Heart left ventricle (tissue), 16 donors: ENCODE measurements around the gene KCNQ1. TPM values are rescaled to one million over a fixed set of nuclear protein-coding genes. Genes with fewer than 3 reads are reported as not detected.

Source experiments
- ATAC-seq, 4 donors: fragments of 200-7000 bp; cut with Tn5 transposase; one replicate each; pipeline ENCODE4 v1.9.1; 2020 to 2022; ENCODE audit warnings: moderate library complexity in 4 of 4, mild to moderate bottlenecking in 3 of 4, moderate number of reproducible peaks in 1 of 4
- DNase-seq, 5 donors: peaks; one replicate each; pipeline ENCODE4 v3.0.0-alpha.2; 2020
- H3K27ac ChIP-seq, 12 donors: fragments of 200-600 bp; sonication (generic) in 4 of 12; one replicate each; pipeline versions ENCODE4 v1.5.0 to v1.8.0; 2016 to 2022; ENCODE audit warnings: mild to moderate bottlenecking in 2 of 12
- H3K27me3 ChIP-seq, 9 donors: fragments of 200-600 bp; sonication (generic) in 2 of 9; one replicate each; pipeline versions ENCODE4 v1.5.1 to v1.8.0; 2016 to 2022; ENCODE audit warnings: mild to moderate bottlenecking in 3 of 9
- H3K36me3 ChIP-seq, 9 donors: fragments of 200-600 bp; sonication (generic) in 2 of 9; one replicate each; pipeline versions ENCODE4 v1.5.0 to v1.8.0; 2018 to 2022; ENCODE audit warnings: mild to moderate bottlenecking in 2 of 9
- H3K4me1 ChIP-seq, 12 donors: fragments of 200-600 bp; sonication (generic) in 4 of 12; one replicate each; pipeline versions ENCODE4 v1.5.0 to v1.8.0; 2016 to 2022; ENCODE audit warnings: mild to moderate bottlenecking in 3 of 12
- H3K4me3 ChIP-seq, 12 donors: fragments of 200-600 bp; sonication (generic) in 4 of 12; one replicate each; pipeline versions ENCODE4 v1.5.0 to v1.8.0; 2017 to 2022; ENCODE audit warnings: mild to moderate bottlenecking in 9 of 12, moderate library complexity in 4 of 12
- H3K9me3 ChIP-seq, 12 donors: fragments of 200-600 bp; sonication (generic) in 4 of 12; one replicate each; pipeline versions ENCODE4 v1.5.0 to v1.8.0; 2016 to 2022; ENCODE audit warnings: mild to moderate bottlenecking in 1 of 12
- POLR2A ChIP-seq, 2 donors: fragments of 450-650 bp; IDR thresholded peaks; one replicate each; pipeline ENCODE4 v1.6.1; 2017; ENCODE audit warnings: antibody characterized with exemption in 2 of 2, mild to moderate bottlenecking in 2 of 2, moderate library complexity in 2 of 2
- WGBS, 4 donors: extraction: QIAGEN DNeasy Blood & Tissue Kit in 2 of 4; methylation state at CpG; one replicate each; pipeline versions ENCODE4 v1.1.5 to v1.1.7; 2013 to 2018; 5-methylcytosine and 5-hydroxymethylcytosine counted together
- intact Hi-C, 10 donors: fragments of 100-400 bp; cut with DNase I; formaldehyde crosslinking; loops; one replicate each; pipeline versions ENCODE4 v1.11.1 to v1.14.2; 2022
- polyA plus RNA-seq, 2 donors: library from polyadenylated mRNA; stranded (reverse); fragments of 200-250 nt; gene quantifications; one replicate each; pipeline ENCODE4 v1.2.3, GENCODE V29; 2013
- total RNA-seq, 9 donors: library from RNA; depleted of rRNA in 2 of 9; stranded (reverse); fragments of >200 nt in 2 of 9; fragmentation: NEBNext Ultra II Directional in 3 of 9; extraction: Animal tissue kit (Norgen Biotek cat#: 25700) in 3 of 9; gene quantifications; one replicate each; pipeline versions ENCODE4 v1.1.0 to v1.2.4, GENCODE V29; 2016 to 2023
- TF ChIP-seq, protein P1 (sequence below), 12 donors: fragments of 200-600 bp; sonication (generic) in 4 of 12; IDR thresholded peaks; one replicate each; pipeline versions ENCODE4 v1.5.0 to v1.8.0; 2018 to 2022; ENCODE audit warnings: antibody characterized with exemption in 12 of 12, mild to moderate bottlenecking in 5 of 12
- donor health status: ischemic (EF 13 %, LVEDD 7.1; RV severe dilation, severe dysfunction).
- donor health status: healthy with polysubstance abuse.
- donor health status: DM: no; HTN: yes; CAD: no.
- donor health status: DM: no; HTN: no; CAD: no.
- donor health status: ischemic (EF 25% LVEDD 6.9; RV normal size, moderate dysfunction).
- donor health status: ischemic (EF 25% LVEDD 5.7; RV mildly dilated, moderate dysfunction).
- donor health status: healthy.
- donor health status: DM: yes; HTN: yes; CAD: no.
- donor health status: ischemic (EF 35%, LVEDD 5.7; RV mildly dilated, moderate dysfunction).
- donor health status: nonischemic (EF 11% LVEDD 7.7; RV severe dilation, severe dysfunction).
- donor health status: DM: yes; HTN: yes; CAD: no.
- donor health status: PGD.
- donor health status: ischemic (EF 29% LVEDD 5.4; RV normal size, mild dysfunction).
- donor health status: nonischemic (EF 23%, LVEDD 6.1; RV moderate dilation, normal function).

The KCNQ1 gene
- total and polyA plus RNA-seq, 11 donors: 18.6 to 42.4 (median 31.4) TPM

DNA sequence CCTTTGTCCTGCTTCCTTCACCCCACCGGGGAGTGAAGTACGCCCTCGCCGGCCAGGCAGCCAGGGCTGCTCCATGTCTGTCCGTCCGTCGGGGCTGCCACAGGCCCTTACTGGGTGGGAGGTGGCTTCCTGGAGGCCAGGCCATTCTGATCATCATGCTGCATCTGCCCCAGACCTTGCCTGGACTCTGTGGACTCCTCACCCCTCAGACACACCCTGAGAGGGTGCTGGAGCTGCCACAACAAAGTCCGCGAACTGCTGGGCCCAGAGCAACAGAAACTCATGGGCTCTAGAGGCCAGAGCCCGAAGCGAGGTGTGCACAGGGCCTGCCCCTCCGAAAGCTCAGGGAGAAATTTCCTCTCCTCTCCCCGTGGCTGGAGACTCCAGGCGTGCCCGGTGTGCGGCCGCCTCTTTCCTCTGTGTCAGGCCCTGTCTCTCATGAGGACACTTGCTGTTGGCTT lies 130.8 kb downstream of the KCNQ1 start:
- ATAC-seq: no peak
- no peaks in the 10 kb centered on the region for H3K27me3 ChIP-seq
- H3K4me3 ChIP-seq: no peak overlapping the region
- intact Hi-C loops: no loop called here
- no peak for TF ChIP-seq POLR2A (IDR thresholded peaks at IDR 0.05)
- TF ChIP-seq, protein P1, sequence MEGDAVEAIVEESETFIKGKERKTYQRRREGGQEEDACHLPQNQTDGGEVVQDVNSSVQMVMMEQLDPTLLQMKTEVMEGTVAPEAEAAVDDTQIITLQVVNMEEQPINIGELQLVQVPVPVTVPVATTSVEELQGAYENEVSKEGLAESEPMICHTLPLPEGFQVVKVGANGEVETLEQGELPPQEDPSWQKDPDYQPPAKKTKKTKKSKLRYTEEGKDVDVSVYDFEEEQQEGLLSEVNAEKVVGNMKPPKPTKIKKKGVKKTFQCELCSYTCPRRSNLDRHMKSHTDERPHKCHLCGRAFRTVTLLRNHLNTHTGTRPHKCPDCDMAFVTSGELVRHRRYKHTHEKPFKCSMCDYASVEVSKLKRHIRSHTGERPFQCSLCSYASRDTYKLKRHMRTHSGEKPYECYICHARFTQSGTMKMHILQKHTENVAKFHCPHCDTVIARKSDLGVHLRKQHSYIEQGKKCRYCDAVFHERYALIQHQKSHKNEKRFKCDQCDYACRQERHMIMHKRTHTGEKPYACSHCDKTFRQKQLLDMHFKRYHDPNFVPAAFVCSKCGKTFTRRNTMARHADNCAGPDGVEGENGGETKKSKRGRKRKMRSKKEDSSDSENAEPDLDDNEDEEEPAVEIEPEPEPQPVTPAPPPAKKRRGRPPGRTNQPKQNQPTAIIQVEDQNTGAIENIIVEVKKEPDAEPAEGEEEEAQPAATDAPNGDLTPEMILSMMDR (IDR thresholded peaks at IDR 0.05): no peak
- H3K4me1 ChIP-seq: peaks cover 0 to 32% (median 0%) of the 10 kb centered on the region in 12 donors
- 90 to 96% (median 94%) methylated on average over 14 to 17 of the region's 17 CpGs for WGBS, 4 donors
- no peaks in the 10 kb centered on the region for H3K9me3 ChIP-seq
- H3K27ac ChIP-seq: no peak overlapping the region
- H3K36me3 ChIP-seq: peaks cover 0 to 15% (median 0%) of the 10 kb centered on the region in 9 donors
- peak in 4 of 5 donors; percentile 10 to 48 (median 18) for DNase-seq

DNA sequence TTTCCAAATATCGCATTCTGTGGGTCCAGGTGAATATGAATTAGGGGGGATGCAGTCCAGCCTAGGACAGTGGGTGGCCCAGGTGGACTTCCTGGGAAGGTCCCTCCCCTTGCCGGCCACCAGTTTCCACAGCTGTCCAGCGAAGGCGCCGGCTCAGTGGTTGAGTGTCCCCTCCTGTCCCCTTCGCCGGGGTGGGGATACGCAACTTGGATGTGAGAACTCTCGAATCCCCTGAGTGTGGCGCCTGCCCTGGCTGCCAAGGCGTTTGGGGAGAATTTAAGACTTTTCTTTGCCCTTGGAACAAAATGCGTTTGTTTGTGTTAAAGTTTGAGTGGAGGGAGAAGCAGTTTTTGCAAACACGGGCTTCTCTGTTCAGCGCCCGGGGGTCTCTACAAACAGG lies 131.3 kb downstream of the KCNQ1 start:
- ATAC-seq (no peak), DNase-seq (peak; percentile 7 to 52 (median 13))
- intact Hi-C loops: no loop called here
- Histone ChIP-seq H3K9me3 (no peaks in the 10 kb centered on the region), H3K27me3 (no peaks in the 10 kb centered on the region), H3K27ac (no peak overlapping the region), H3K36me3 (peaks cover 0 to 15% (median 0%) of the 10 kb centered on the region in 9 donors), H3K4me1 (peaks cover 0 to 34% (median 0%) of the 10 kb centered on the region in 12 donors), H3K4me3 (no peak overlapping the region)
- WGBS, 4 donors: 90 to 96% (median 93%) methylated on average over 14 to 15 of the region's 15 CpGs
- TF ChIP-seq POLR2A (IDR thresholded peaks at IDR 0.05): no peak
- TF ChIP-seq, protein P1 (IDR thresholded peaks at IDR 0.05): no peak

DNA sequence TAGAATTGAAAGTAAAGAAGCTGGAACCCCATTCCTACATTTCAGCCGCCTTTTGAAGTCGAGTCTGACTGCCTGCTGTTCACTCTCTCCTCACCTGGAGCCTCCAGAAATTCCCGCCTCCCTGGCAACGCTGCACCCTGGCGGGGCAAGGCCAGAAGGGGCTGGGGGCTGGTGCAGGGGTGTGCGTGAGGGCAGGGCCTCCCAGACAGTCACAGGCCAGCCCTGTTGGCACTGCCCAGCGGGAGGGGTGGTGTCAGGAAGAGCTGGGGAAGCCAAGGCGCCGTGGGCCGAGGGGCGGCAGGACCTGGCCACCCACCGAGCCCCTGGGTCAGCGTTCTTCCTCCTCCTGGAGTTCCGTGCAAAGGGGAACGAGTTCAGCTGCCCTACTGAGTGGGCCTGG lies 131.7 kb downstream of the KCNQ1 start:
- Histone ChIP-seq H3K9me3 (no peaks in the 10 kb centered on the region), H3K4me1 (peaks cover 0 to 34% (median 0%) of the 10 kb centered on the region in 12 donors), H3K36me3 (peaks cover 0 to 13% (median 0%) of the 10 kb centered on the region in 9 donors), H3K4me3 (no peak overlapping the region), H3K27ac (no peak overlapping the region), H3K27me3 (no peaks in the 10 kb centered on the region)
- DNase-seq: peak in 4 of 5 donors; percentile 4 to 51 (median 15)
- WGBS, 4 donors: 91 to 93% (median 93%) methylated on average over 9 to 15 of the region's 15 CpGs
- TF ChIP-seq, protein P1 (IDR thresholded peaks at IDR 0.05): no peak
- TF ChIP-seq POLR2A (IDR thresholded peaks at IDR 0.05): no peak
- ATAC-seq: no peak
- intact Hi-C loops: no loop called here

DNA sequence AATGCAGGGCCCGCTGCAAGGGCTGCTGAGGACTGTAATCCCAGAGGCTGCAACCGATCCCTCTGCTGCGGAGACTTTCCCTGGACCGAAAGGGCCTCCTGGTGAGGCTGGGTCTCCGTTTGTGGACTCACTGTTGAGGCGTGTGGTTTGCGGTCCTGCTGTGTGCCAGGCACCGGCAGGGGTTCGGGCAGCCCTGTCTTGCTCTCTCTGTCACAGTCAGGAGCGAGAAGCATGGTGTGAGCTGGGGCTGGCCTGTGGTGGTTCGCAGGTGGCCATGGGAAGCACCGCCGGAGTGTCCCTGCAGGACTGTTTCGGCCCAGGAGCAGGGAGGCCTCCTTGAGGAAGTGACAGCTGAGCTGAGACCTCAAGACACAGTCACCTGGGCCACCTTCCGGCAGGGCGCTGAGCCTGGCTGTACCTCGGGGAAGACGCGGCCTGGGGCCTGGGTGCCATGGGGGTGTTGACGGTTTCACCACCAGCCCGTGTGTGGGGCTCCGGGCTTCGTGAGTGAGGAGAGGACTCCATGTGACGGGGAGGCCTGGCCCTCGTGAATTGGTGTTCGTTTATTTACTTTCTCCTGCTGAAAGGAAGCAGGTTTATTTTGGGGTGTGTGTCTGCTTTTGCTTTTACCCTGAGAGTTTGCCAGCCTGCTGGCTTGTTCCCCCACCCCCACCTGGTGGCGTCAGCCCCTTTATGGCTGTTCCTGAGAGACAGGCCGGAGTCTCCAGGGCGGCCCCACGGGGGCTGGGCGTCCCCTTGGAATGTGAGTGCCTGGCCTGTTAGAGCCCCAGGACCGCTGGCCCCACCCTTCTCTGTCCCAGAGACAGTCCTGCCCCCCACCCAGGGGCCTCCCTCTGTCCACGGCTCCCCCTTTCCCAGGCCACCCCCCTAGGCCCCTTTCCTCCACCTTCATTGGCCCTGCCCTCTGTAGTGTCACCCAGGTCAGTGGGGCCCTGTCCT lies 132.5 kb downstream of the KCNQ1 start:
- peaks cover 0 to 38% (median under 1%) of the 10 kb centered on the region in 12 donors for H3K4me1 ChIP-seq
- ATAC-seq (peak in 2 of 4 donors; percentile 1 to 5), DNase-seq (peak; percentile 6 to 51 (median 23))
- TF ChIP-seq POLR2A (IDR thresholded peaks at IDR 0.05): no peak
- TF ChIP-seq, protein P1 (IDR thresholded peaks at IDR 0.05): no peak
- H3K4me3 ChIP-seq: no peak overlapping the region
- H3K27ac ChIP-seq: no peak overlapping the region
- H3K9me3 ChIP-seq: no peaks in the 10 kb centered on the region
- H3K36me3 ChIP-seq: peaks cover 0 to 13% (median 0%) of the 10 kb centered on the region in 9 donors
- 84 to 88% (median 85%) methylated on average over 27 to 33 of the region's 33 CpGs for WGBS, 4 donors
- intact Hi-C loops: no loop called here
- H3K27me3 ChIP-seq: no peaks in the 10 kb centered on the region
